Activated CD8-positive, alpha-beta T cell treated with anti-CD3 and anti-CD28 coated beads, Interleukin-2, amount 10 ng/mL, durations not matched to agents 7 days and 5 days (primary cell): ENCODE results near the gene CCS. TPM values are rescaled to one million over a fixed set of nuclear protein-coding genes. Genes with fewer than 3 reads are reported as not detected.

Experiments
- ATAC-seq: fragments of 150-1000 bp; cut with Tn5 transposase; one replicate; pipeline ENCODE4 v1.10.0; 2021; ENCODE audit warnings: moderate library complexity
- CTCF ChIA-PET: fragments of 350-600 bp; sonication (Branson Sonifier 250); formaldehyde crosslinking; loops from one replicate; lab custom pipeline; 2021; ENCODE audit warnings: antibody characterized with exemption; lab: Charles Lee
- POLR2A ChIA-PET: fragments of 350-600 bp; sonication (Branson Sonifier 250); formaldehyde crosslinking; loops from one replicate; lab custom pipeline; 2021; ENCODE audit warnings: antibody characterized with exemption; lab: Charles Lee
- DNase-seq: peaks from one replicate; pipeline ENCODE4 v3.0.0-alpha.2; 2020
- H3K27ac Mint-ChIP-seq: one replicate; pipeline ENCODE4 v1.8.0; 2021; ENCODE audit warnings: mild to moderate bottlenecking, mixed read lengths
- H3K27me3 Mint-ChIP-seq: one replicate; pipeline ENCODE4 v1.8.0; 2021; ENCODE audit warnings: low read depth, mixed read lengths
- H3K36me3 Mint-ChIP-seq: one replicate; pipeline ENCODE4 v1.8.0; 2021; ENCODE audit warnings: low read depth, mixed read lengths
- H3K4me1 Mint-ChIP-seq: one replicate; pipeline ENCODE4 v1.8.0; 2021; ENCODE audit warnings: low read depth, mixed read lengths
- H3K4me3 Mint-ChIP-seq: one replicate; pipeline ENCODE4 v1.8.0; 2021; ENCODE audit warnings: mild to moderate bottlenecking, mixed read lengths
- H3K9me3 Mint-ChIP-seq: one replicate; pipeline ENCODE4 v1.8.0; 2022; ENCODE audit warnings: mixed read lengths; ENCODE audit not compliant: insufficient read depth
- total RNA-seq, 2 experiments: library from RNA; stranded (reverse); gene quantifications; one replicate each; pipeline ENCODE4 v1.2.3, GENCODE V29; 2021

Gene CCS
- total RNA-seq, 2 experiments from 2014 or later: 29.3 to 32.5 TPM

DNA sequence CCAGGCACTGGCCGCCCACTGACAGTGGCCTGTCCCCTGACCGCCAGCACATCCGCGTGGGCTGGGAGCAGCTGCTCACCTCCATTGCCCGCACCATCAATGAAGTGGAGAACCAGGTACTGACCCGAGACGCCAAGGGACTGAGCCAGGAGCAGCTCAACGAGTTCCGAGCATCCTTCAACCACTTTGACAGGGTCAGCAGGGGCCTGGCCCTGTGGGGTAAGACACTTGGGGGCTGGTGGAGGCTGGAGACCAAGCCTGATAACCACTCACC, 31.1 kb upstream of the CCS start:
- H3K36me3 Mint-ChIP-seq: no peaks in the 10 kb centered on the region
- no peak overlapping the region for H3K4me3 Mint-ChIP-seq
- H3K27ac Mint-ChIP-seq: no peak overlapping the region
- ChIA-PET POLR2A (interaction anchor here (0.8 to 1.5 kb wide), 3 partner anchors 17 to 116 kb away, joined by 3 to 4 read pairs (median 4); partner anchors contain the start of genes CCDC87, CCS and RBM4B), CTCF (no interaction called here)
- ATAC-seq: no peak
- H3K4me1 Mint-ChIP-seq: no peaks in the 10 kb centered on the region
- DNase-seq: no peak
- H3K27me3 Mint-ChIP-seq: peaks cover 7% of the 10 kb centered on the region
- no peaks in the 10 kb centered on the region for H3K9me3 Mint-ChIP-seq

DNA sequence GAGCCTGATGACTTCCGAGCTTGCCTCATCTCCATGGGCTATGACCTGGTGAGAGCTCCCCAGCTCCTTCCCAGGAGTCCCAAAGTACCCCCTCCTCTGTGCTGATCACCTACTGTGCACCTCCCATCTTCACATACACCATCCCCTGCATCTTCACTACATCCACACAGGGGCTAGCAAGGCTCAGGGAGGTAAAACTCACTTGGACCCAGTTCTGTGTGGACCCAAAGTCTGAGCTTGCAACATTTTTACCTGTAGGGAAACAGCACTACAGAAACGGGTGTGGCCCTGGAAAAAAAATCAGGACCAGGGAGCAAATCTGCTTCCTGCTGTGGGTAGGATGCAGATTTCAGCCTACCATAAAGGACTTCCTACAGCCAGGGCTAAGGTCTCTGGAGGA, 30.7 kb upstream of the CCS start:
- POLR2A ChIA-PET: interaction anchor here (0.8 to 1.5 kb wide), 4 partner anchors 17 to 115 kb away, joined by 3 to 4 read pairs (median 4); partner anchors contain the start of genes CCDC87, CCS and RBM4B

DNA sequence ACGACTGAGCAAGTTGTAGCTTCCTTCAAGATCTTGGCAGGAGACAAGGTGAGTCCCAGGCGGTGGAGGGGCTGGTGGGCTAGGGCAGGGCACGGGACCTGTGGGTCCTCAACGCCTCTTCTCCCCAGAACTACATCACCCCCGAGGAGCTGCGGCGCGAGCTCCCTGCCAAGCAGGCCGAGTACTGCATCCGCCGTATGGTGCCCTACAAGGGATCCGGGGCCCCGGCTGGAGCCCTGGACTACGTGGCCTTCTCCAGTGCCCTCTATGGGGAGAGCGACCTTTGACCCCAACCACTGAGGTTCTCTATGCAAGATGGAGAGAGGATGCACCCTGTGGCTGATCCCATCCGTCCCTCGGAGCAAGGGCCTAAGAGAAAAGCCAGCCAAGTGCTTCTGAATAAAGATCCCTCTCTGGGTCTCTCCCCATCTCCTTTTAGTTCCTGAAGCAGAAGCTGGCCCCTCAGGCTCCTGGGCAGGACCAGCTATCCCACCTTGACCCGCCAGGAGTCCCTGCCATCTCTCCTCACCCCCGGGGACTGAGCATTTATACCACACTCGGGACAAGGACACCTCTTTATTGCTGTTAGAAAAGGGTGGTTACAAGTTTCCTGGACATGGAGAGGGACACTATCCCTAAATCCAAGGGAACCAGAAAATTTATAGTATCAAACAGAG, 29.9 kb upstream of the CCS start:
- DNase-seq: no peak
- no peaks in the 10 kb centered on the region for H3K9me3 Mint-ChIP-seq
- no peak overlapping the region for H3K4me3 Mint-ChIP-seq
- H3K36me3 Mint-ChIP-seq: no peaks in the 10 kb centered on the region
- no peak for ATAC-seq
- H3K27me3 Mint-ChIP-seq: peaks cover 17% of the 10 kb centered on the region
- no peak overlapping the region for H3K27ac Mint-ChIP-seq
- ChIA-PET POLR2A (interaction anchor here (1.0 to 1.2 kb wide), 3 partner anchors 28 to 114 kb away, joined by 3 to 4 read pairs (median 4); partner anchors contain the start of gene RBM4B), CTCF (no interaction called here)
- H3K4me1 Mint-ChIP-seq: no peaks in the 10 kb centered on the region

More for the DNA sequence above, 30.7 kb upstream of the CCS start:
- no peak overlapping the region for H3K4me3 Mint-ChIP-seq
- peaks cover 9% of the 10 kb centered on the region for H3K27me3 Mint-ChIP-seq
- H3K9me3 Mint-ChIP-seq: no peaks in the 10 kb centered on the region
- CTCF ChIA-PET: no interaction called here
- H3K36me3 Mint-ChIP-seq: no peaks in the 10 kb centered on the region
- ATAC-seq: no peak
- no peak overlapping the region for H3K27ac Mint-ChIP-seq
- no peak for DNase-seq
- H3K4me1 Mint-ChIP-seq: no peaks in the 10 kb centered on the region

DNA sequence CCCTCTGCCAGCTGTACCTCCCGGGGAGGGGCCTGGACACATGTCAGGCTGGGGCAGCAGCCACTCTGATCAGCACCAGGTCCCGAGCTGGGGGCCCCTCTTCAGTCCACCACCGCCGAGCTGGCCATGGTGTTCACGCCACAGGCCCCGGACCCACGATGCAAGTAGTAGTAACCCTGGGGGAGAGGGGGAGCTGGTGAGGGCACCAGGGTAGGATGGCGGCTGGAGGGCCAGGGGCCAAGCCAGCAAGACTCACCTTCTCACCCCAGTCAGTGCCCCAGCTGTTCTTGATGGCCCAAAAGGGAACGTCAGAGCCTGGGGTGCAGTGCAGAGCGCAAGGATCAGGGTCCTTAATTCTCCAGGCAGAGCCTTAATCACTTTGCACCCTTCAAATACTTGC, 29.2 kb upstream of the CCS start:
- Mint-ChIP-seq H3K4me3 (no peak overlapping the region), H3K4me1 (peaks cover 3% of the 10 kb centered on the region), H3K27me3 (peaks cover 16% of the 10 kb centered on the region), H3K27ac (no peak overlapping the region), H3K9me3 (no peaks in the 10 kb centered on the region), H3K36me3 (no peaks in the 10 kb centered on the region)
- POLR2A ChIA-PET: interaction anchor here (1.0 to 1.2 kb wide), 2 partner anchors 29 to 81 kb away, joined by 3 to 4 read pairs; no protein-coding TSS in a partner anchor
- ATAC-seq (no peak), DNase-seq (no peak)
- CTCF ChIA-PET: no interaction called here

DNA sequence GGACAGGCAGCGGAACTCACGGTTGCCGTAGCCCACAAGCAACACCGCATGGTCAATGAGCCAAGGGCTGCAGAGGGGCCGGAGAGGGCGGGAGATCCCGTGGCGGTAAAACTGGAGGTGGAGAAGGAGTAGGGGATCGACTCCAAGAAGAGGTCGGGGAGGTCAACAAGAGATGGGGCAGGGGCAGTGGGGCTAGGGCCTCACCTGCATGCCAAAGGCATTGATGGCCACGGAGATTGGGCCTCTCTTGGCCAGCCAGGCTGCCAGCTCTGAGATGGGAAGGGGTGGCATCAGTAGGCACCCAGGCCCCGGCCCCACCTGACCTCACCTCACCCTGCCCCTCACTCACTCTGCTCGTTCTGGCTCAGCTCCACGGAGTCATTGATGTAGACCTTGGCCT, 28.4 kb upstream of the CCS start:
- no peaks in the 10 kb centered on the region for H3K36me3 Mint-ChIP-seq
- no peak overlapping the region for H3K4me3 Mint-ChIP-seq
- DNase-seq (no peak), ATAC-seq (no peak)
- H3K4me1 Mint-ChIP-seq: peaks cover 3% of the 10 kb centered on the region
- ChIA-PET CTCF (interaction anchor here (1.2 kb wide), 1 partner anchor 114 kb away, joined by 7 read pairs; the partner anchor contains the start of gene RBM4B), POLR2A (no interaction called here)
- no peak overlapping the region for H3K27ac Mint-ChIP-seq
- peaks cover 16% of the 10 kb centered on the region for H3K27me3 Mint-ChIP-seq
- H3K9me3 Mint-ChIP-seq: no peaks in the 10 kb centered on the region

DNA sequence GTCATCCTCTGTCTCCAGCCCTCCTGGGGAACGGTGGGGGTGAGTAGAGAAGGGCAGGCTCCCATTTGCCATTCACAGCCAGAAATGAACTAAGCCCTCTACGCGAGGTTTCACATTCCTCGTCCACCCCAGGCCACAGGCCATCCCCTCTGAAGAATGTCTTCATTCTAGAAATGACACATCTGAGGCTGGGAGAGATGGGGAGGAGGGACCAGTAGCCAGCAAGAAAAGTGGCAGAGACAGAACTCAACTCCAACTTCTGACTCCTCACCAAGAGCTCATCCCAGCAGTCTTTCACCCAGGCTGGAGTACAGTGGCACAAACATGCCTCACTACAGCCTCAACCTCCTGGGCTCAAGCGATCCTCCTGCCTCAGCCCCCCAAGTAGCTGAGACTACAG, 28.0 kb upstream of the CCS start:
- ATAC-seq: no peak
- H3K27me3 Mint-ChIP-seq: peaks cover 19% of the 10 kb centered on the region
- DNase-seq: no peak
- no peaks in the 10 kb centered on the region for H3K36me3 Mint-ChIP-seq
- no peaks in the 10 kb centered on the region for H3K9me3 Mint-ChIP-seq
- H3K4me1 Mint-ChIP-seq: peaks cover 3% of the 10 kb centered on the region
- ChIA-PET CTCF (interaction anchor here (1.2 kb wide), 1 partner anchor 113 kb away, joined by 7 read pairs; the partner anchor contains the start of gene RBM4B), POLR2A (no interaction called here)
- H3K27ac Mint-ChIP-seq: no peak overlapping the region
- no peak overlapping the region for H3K4me3 Mint-ChIP-seq

DNA sequence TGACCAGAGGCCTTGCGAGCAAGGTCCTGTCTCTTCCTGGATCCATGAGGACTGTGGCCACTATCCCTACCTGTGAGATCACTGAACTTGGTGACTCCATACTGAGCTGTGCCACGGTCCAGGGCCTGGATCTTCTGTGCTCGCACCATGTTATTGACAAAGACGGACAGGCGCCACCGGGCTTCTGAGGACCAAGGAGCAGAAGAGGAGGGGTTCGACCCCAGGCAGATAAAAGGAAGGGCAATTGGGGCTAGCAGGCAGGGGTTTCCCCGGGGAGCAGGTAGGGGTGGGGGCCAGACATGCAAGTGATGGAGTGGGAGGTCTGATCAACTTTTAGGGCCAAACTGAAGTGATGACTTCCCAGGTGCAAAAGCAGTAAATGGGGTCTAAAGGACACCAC, 26.8 kb upstream of the CCS start:
- ATAC-seq: no peak
- no peak overlapping the region for H3K4me3 Mint-ChIP-seq
- no peaks in the 10 kb centered on the region for H3K36me3 Mint-ChIP-seq
- POLR2A ChIA-PET: no interaction called here
- H3K27ac Mint-ChIP-seq: no peak overlapping the region
- H3K4me1 Mint-ChIP-seq: peaks cover 3% of the 10 kb centered on the region
- H3K9me3 Mint-ChIP-seq: no peaks in the 10 kb centered on the region
- peaks cover 28% of the 10 kb centered on the region for H3K27me3 Mint-ChIP-seq
- CTCF ChIA-PET: no interaction called here
- DNase-seq: no peak

DNA sequence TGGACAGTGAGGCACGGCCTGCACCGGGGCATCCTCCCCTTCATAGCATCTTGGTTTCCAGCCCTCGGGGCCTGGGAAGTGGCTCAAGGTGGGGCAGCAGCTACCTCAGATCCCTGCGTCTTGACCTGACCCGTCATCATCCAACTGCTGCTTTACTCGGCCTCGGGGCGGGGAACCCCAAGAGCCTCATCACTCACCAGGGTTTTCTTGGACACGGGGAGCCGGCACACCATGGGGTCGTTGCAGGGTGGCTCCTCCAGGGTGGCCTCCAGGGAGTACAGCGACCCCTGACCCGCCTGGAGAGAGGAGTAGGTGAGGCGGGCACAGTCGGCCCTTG, 25.2 kb upstream of the CCS start:
- no peaks in the 10 kb centered on the region for H3K36me3 Mint-ChIP-seq
- POLR2A ChIA-PET: no interaction called here
- CTCF ChIA-PET: interaction anchor here (1.8 to 3.0 kb wide), 3 partner anchors 10 to 111 kb away, joined by 6 to 18 read pairs (median 16); partner anchors contain the start of gene RBM4B
- H3K4me1 Mint-ChIP-seq: peaks cover 3% of the 10 kb centered on the region
- no peaks in the 10 kb centered on the region for H3K9me3 Mint-ChIP-seq
- no peak for DNase-seq
- H3K27me3 Mint-ChIP-seq: peaks cover 28% of the 10 kb centered on the region
- no peak for ATAC-seq
- peak overlapping the region; percentile 60 for H3K4me3 Mint-ChIP-seq
- H3K27ac Mint-ChIP-seq: no peak overlapping the region

DNA sequence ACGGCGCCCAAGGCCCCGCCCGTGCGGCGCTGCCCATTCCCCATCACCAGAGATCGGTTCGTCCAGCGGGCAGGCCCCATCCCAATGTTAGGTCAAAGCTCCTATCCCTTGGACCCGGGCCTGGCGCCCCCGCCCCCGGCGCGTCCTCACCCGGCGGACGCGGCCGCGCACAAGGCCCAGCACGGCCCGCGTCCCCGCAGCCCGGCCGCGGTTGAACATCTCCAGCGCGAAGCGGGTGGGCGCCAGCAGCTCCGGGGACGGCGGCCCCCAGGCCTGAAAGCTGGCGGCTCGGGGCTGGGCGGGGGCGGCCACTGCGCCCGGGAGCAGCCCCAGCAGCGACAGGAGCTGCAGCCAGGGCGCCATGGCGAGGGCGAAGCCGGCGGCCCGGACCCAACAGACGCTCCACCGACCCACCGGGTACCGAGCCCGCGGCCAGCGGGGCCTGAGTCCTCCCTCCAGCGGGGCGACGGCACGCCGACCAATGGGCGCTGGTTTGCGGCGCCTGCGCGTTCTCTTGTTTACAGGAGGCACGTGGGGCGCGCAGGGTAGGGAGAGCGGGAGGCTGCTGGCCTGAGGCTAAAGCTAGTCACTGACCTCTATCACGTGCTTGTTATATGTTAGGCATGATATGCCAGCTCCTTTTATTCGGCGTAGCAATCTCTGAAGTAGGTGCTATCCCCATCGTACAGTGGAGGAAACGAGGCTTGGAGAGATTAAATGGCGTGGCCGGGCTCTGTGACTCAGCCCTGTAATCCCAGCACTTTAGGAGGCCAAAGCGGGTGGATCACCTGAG, 24.7 kb upstream of the CCS start, which contains the start of gene CTSF:
TSS of gene CTSF (minus strand) at position 483 of the 793 bp plus-strand sequence. CDS start at position 363, 120 bp downstream.
- H3K27me3 Mint-ChIP-seq: peaks cover 28% of the 10 kb centered on the region
- no peaks in the 10 kb centered on the region for H3K9me3 Mint-ChIP-seq
- peaks cover 3% of the 10 kb centered on the region for H3K4me1 Mint-ChIP-seq
- H3K27ac Mint-ChIP-seq: no peak within 1 kb of the TSS
- no peaks in the 10 kb centered on the region for H3K36me3 Mint-ChIP-seq
- H3K4me3 Mint-ChIP-seq: peak within 1 kb of the TSS; percentile 62
- POLR2A ChIA-PET: interaction anchor here (0.7 kb wide), 1 partner anchor 281 kb away, joined by 3 read pairs; no protein-coding TSS in a partner anchor
- CTCF ChIA-PET: interaction anchor here (1.0 to 3.0 kb wide), 5 partner anchors 10 to 110 kb away, joined by 5 to 18 read pairs (median 6); partner anchors contain the start of genes CCDC87, CCS, RBM4B and ZDHHC24
- ATAC-seq (peak; percentile 93), DNase-seq (peak; percentile 69)

DNA sequence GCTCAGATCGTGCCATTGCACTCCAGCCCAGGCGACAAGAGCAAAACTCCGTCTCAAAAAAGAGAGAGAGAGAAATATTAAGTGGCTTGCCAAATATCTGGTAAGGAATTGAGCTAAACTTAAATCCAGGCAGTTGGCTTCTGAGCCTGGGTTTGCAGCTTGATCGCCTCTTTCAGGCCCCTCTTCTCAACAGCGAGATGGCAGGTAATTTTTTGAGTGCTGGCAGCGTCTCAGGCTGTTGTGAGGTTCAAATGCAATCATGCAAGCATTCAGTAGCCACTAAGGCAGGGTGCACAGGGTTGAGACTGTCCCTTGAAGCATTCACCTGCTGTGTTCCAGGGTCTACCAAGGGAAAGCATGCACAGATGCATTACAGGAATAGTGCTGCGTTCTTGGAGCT, 23.9 kb upstream of the CCS start:
- POLR2A ChIA-PET: interaction anchor here (0.7 kb wide), 1 partner anchor 282 kb away, joined by 3 read pairs; no protein-coding TSS in a partner anchor
- peaks cover 3% of the 10 kb centered on the region for H3K4me1 Mint-ChIP-seq
- CTCF ChIA-PET: interaction anchor here (1.0 to 3.0 kb wide), 4 partner anchors 11 to 109 kb away, joined by 5 to 18 read pairs (median 10); partner anchors contain the start of genes CCDC87, CCS, RBM4B and ZDHHC24
- H3K27me3 Mint-ChIP-seq: peaks cover 34% of the 10 kb centered on the region
- no peak for ATAC-seq
- no peaks in the 10 kb centered on the region for H3K36me3 Mint-ChIP-seq
- no peaks in the 10 kb centered on the region for H3K9me3 Mint-ChIP-seq
- H3K4me3 Mint-ChIP-seq: no peak overlapping the region
- DNase-seq: no peak
- no peak overlapping the region for H3K27ac Mint-ChIP-seq

DNA sequence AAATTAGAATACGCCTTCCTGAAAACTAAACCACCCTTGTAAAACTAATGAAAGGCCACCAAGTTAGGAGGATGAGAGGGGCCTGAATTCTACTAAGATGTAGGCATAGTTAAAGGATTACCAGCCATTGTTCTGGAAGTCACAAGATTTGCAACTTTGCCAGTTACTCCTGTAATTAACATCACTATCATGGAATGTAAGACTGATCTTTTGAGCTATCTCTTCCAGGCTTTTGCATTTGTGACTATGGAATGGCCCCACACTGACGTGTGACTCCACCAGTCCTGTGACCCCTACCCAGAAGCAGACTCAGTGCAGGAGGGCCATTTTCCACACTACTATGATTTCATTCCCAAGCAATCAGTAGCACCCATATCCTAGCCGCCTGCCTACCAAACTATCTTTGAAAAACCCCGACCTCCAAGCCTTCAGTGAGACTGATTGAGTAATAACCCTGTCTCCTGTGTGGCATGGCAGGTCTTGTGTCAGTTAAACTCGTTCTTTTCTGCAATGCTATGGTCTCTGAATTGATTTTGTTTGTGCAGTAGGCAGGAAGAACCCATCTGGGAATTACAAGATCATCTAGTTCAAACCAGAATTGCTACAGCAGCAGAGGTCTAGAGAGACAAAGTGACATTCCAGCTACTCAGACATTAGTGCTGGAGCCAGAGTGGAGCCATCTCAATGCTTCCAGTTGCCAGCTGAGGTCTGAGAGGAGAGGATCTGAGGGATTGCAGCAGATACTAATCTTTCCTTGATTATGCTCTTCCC, 22.7 kb upstream of the CCS start:
- DNase-seq (no peak), ATAC-seq (no peak)
- Mint-ChIP-seq H3K9me3 (no peaks in the 10 kb centered on the region), H3K36me3 (no peaks in the 10 kb centered on the region), H3K4me1 (peaks cover 3% of the 10 kb centered on the region), H3K27ac (no peak overlapping the region), H3K27me3 (peaks cover 35% of the 10 kb centered on the region), H3K4me3 (no peak overlapping the region)
- POLR2A ChIA-PET: interaction anchor here (0.7 kb wide), 1 partner anchor 662 kb away, joined by 3 read pairs; no protein-coding TSS in a partner anchor
- CTCF ChIA-PET: interaction anchor here (0.9 to 3.0 kb wide), 4 partner anchors 8 to 108 kb away, joined by 4 to 18 read pairs (median 10); partner anchors contain the start of genes RBM4B and ZDHHC24
